A549 treated with CpdA at 1 μM for 4 hours (cell line): ENCODE data around the gene INPP5B. TPM values are rescaled to one million over a fixed set of nuclear protein-coding genes. Genes with fewer than 3 reads are reported as not detected.

Experiments used
- total RNA-seq: library from RNA; stranded (reverse); fragments of 200-300 nt; extraction: Qiagen RNA extraction; gene quantifications from 5 replicates; pipeline ENCODE4 v1.2.3, GENCODE V29; 2022; ENCODE audit warnings: low read depth

INPP5B gene
- total RNA-seq, result 4.7 to 6.2 TPM (median 5.0 TPM) in 5 replicates

DNA sequence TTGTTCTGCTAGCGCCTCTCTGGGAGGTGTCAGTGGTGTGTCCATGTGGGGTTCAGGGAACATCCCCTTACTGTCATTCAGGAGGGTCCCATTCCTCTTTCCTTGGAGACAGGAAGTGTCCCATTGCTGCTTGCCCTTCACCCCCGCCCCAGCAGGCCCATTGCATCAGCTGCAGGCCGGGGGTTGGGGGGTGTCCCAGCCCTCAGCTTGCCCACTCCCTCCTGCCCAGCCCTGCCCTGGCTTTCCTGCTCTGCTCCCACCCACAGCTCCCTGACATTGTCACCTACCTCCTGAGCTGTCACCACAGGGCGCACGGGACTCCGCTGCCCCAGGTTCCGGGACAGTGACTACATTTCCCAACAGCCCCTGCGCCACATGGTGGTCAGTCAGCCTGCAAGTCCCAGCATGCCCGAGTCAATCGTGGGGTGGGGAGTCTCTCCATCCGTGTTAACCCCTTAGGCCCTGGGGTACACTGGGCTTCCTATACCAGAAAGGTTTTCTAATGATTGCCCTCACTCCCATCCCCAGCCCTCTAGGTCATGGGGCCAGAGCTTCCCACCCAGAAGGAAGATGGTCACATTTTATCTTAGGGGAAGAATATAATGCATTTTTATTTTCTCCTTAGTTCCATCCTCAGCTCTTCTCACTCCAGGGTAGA is at the start of gene INPP5B:
Gene INPP5B, minus strand, starts transcription at position 351 of the 658 bp plus-strand sequence. CDS start 745 bp downstream, outside the sequence.

GRCh38 chr1:37859507-37860345 is 87.1 kb downstream of the INPP5B start, which contains the start of gene MTF1:
Gene MTF1 (minus strand): TSS chr1:37859592. CDS start chr1:37857658, 1,934 bp downstream.

Other genes with a start within 250 kb of the INPP5B start
- 0.51 to 0.91 TPM (median 0.62 TPM) in 5 replicates for gene EPHA10, start 181.9 kb downstream of the INPP5B start, total RNA-seq
- gene MANEAL, start 153.2 kb downstream of the INPP5B start, total RNA-seq, result 22.2 to 27.6 TPM (median 25.3 TPM) in 5 replicates
- gene C1orf122, start 139.3 kb downstream of the INPP5B start, total RNA-seq, result 31.0 to 60.3 TPM (median 56.3 TPM) in 5 replicates
- 13.9 to 19.8 TPM (median 18.9 TPM) in 5 replicates for gene YRDC, start 138.8 kb downstream of the INPP5B start, total RNA-seq
- gene MTF1, start 87.5 kb downstream of the INPP5B start, total RNA-seq, result 4.0 to 4.8 TPM (median 4.6 TPM) in 5 replicates
- gene SF3A3, start 43.0 kb upstream of the INPP5B start, total RNA-seq, result 55.5 to 103 TPM (median 57.3 TPM) in 5 replicates
- 6.6 to 9.6 TPM (median 8.1 TPM) in 5 replicates for gene FHL3, start 58.5 kb upstream of the INPP5B start, total RNA-seq
- gene UTP11, start 65.7 kb upstream of the INPP5B start, total RNA-seq, result 41.0 to 78.4 TPM (median 46.6 TPM) in 5 replicates
- 0.06 TPM in 1 of 5 replicates, not detected in the others for gene POU3F1, start 99.7 kb upstream of the INPP5B start, total RNA-seq